A673 (cell line): ENCODE data around the gene SIRPA. TPM values are rescaled to one million over a fixed set of nuclear protein-coding genes. Genes with fewer than 3 reads are reported as not detected.

Experiments used
- Bru-seq: library from RNA; stranded (reverse); fragments of 400-500 nt; gene quantifications from one replicate; lab custom pipeline; 2021; lab: Mats Ljungman, UMichigan
- BruChase-seq, 2 experiments: library from RNA; stranded (reverse); fragments of 400-500 nt; gene quantifications; one replicate each; lab custom pipeline; 2021; lab: Mats Ljungman, UMichigan
- BruUV-seq: library from RNA; stranded (reverse); fragments of 400-500 nt; replicated peaks from 2 replicates; lab custom pipeline; 2021; lab: Mats Ljungman, UMichigan
- CTCF ChIA-PET: fragments of 300-600 bp; sonication (Branson Sonifier 250); formaldehyde crosslinking; loops from one replicate; lab custom pipeline; 2022; ENCODE audit warnings: antibody characterized with exemption; lab: Charles Lee
- POLR2A ChIA-PET: fragments of 300-600 bp; sonication (Branson Sonifier 250); formaldehyde crosslinking; loops from one replicate; lab custom pipeline; 2022; ENCODE audit warnings: antibody characterized with exemption; ENCODE audit not compliant: low non-redundant PET; lab: Charles Lee
- DNase-seq: peaks from one replicate; pipeline ENCODE4 v3.0.0-alpha.2; 2015; ENCODE audit warnings: low spot score
- H3K27ac ChIP-seq: fragments of 200-600 bp; sonication (generic); 2 replicates; pipeline ENCODE4 v1.5.1; 2016; ENCODE audit warnings: mixed run types, low read depth, mild to moderate bottlenecking, mixed read lengths, antibody characterized with exemption, low read length; ENCODE audit not compliant: poor library complexity, severe bottlenecking
- H3K27me3 ChIP-seq: fragments of 200-600 bp; sonication (generic); replicated peaks from 2 replicates; pipeline ENCODE4 v1.6.1; 2017; ENCODE audit warnings: mixed run types, low read depth, mild to moderate bottlenecking, mixed read lengths, antibody characterized with exemption, low read length; ENCODE audit not compliant: insufficient read depth, poor library complexity
- H3K36me3 ChIP-seq: fragments of 200-600 bp; sonication (generic); 2 replicates; pipeline ENCODE4 v1.6.1; 2016; ENCODE audit warnings: mixed run types, mild to moderate bottlenecking, mixed read lengths, antibody characterized with exemption, low read length; ENCODE audit not compliant: insufficient read depth, poor library complexity, severe bottlenecking
- H3K4me1 ChIP-seq: fragments of 200-600 bp; sonication (generic); 2 replicates; pipeline ENCODE4 v1.6.1; 2017; ENCODE audit warnings: mixed run types, mild to moderate bottlenecking, mixed read lengths, antibody characterized with exemption, low read length; ENCODE audit not compliant: insufficient read depth, poor library complexity, severe bottlenecking
- H3K4me3 ChIP-seq: fragments of 200-600 bp; sonication (generic); 2 replicates; pipeline ENCODE4 v1.5.1; 2016; ENCODE audit warnings: low read depth, mixed run types, mild to moderate bottlenecking, mixed read lengths, low read length; ENCODE audit not compliant: poor library complexity, severe bottlenecking
- H3K9me3 ChIP-seq: fragments of 200-600 bp; sonication (generic); 2 replicates; pipeline ENCODE4 v1.6.1; 2016; ENCODE audit warnings: mixed run types, low read depth, mild to moderate bottlenecking, mixed read lengths, antibody characterized with exemption, low read length; ENCODE audit not compliant: poor library complexity, severe bottlenecking
- CTCF ChIP-seq: fragments of 300-800, 200-600 bp; sonication (generic); conservative IDR thresholded peaks from 2 replicates; pipeline ENCODE4 v1.5.1; 2017; ENCODE audit warnings: low read depth, mild to moderate bottlenecking, antibody characterized with exemption, low read length, moderate library complexity, mixed read lengths
- EZH2 ChIP-seq: fragments of 200-600 bp; sonication (generic); IDR thresholded peaks from 2 replicates; pipeline ENCODE4 v1.6.1; 2017; ENCODE audit warnings: borderline replicate concordance, low read depth, mild to moderate bottlenecking, mixed read lengths, antibody characterized with exemption, low read length; ENCODE audit not compliant: poor library complexity, severe bottlenecking
- intact Hi-C: fragments of 100-400 bp; cut with micrococcal nuclease; formaldehyde crosslinking; loops from one replicate; pipeline ENCODE4 v1.10.0; 2022; ENCODE audit not compliant: unreplicated experiment
- long read RNA-seq: library from polyadenylated mRNA; stranded (forward); transcript quantifications from one replicate; pipeline ENCODE4 v2.0.0, GENCODE V29; 2022
- total RNA-seq: library from RNA; stranded (reverse); gene quantifications from 2 replicates; pipeline ENCODE4 v1.2.3, GENCODE V29; 2021

Gene SIRPA
- total RNA-seq (81.0 and 81.2 TPM in 2 replicates), Bru-seq, nascent RNA (percentile 86 among the genes with signal in this experiment), BruChase-seq, experiment 1, labeled RNA remaining after a 2-hour chase (percentile 85 among the genes with signal in this experiment), BruChase-seq, experiment 2, labeled RNA remaining after a 6-hour chase (percentile 88 among the genes with signal in this experiment)
- long read RNA-seq, full-length matches to known transcripts, result 34 of 116 reads
- long read RNA-seq, partial matches to known transcripts, result 13 of 116 reads
- long read RNA-seq, other reads (novel, unspliced or antisense), result 69 of 116 reads

- no TSS peak for BruUV-seq
- Histone ChIP-seq H3K27me3 (no peaks in the 10 kb centered on the region), H3K4me1 (peaks cover 69% of the 10 kb centered on the region), H3K36me3 (peaks cover 10% of the 10 kb centered on the region), H3K4me3 (peak within 1 kb of the TSS; percentile 88), H3K9me3 (no peaks in the 10 kb centered on the region), H3K27ac (peak within 1 kb of the TSS; percentile 92)
- CTCF ChIA-PET, result interaction anchor here (1.1 kb wide), 1 partner anchor 93 kb away, joined by 4 read pairs; no protein-coding TSS in a partner anchor
- intact Hi-C loops, result no loop called here
- POLR2A ChIA-PET, result no interaction called here
- DNase-seq, result peak; percentile 84
- no peak for TF ChIP-seq EZH2
- no peak for TF ChIP-seq CTCF
Measured at GRCh38 chr20:1894951-1895673, at the start of gene SIRPA. Gene SIRPA (plus strand): TSS chr20:1895407. CDS start chr20:1895448, 41 bp downstream.

GRCh38 chr20:1845701-1846100 is 49.5 kb upstream of the SIRPA start:
- POLR2A ChIA-PET, result interaction anchor here (0.6 kb wide), 1 partner anchor 27 kb away, joined by 4 read pairs; no protein-coding TSS in a partner anchor
- TF ChIP-seq CTCF (no peak), EZH2 (no peak)
- Histone ChIP-seq H3K4me3 (no peak overlapping the region), H3K36me3 (no peaks in the 10 kb centered on the region), H3K27ac (no peak overlapping the region), H3K27me3 (no peaks in the 10 kb centered on the region), H3K9me3 (no peaks in the 10 kb centered on the region), H3K4me1 (peaks cover 31% of the 10 kb centered on the region)
- BruUV-seq, result no TSS peak
- no peak for DNase-seq
- intact Hi-C loops, result no loop called here
- CTCF ChIA-PET, result no interaction called here

GRCh38 chr20:1846341-1846740 is 48.9 kb upstream of the SIRPA start:
- ChIA-PET CTCF (no interaction called here), POLR2A (interaction anchor here (0.6 kb wide), 1 partner anchor 27 kb away, joined by 4 read pairs; no protein-coding TSS in a partner anchor)
- no peaks in the 10 kb centered on the region for H3K9me3 ChIP-seq
- intact Hi-C loops, result no loop called here
- H3K36me3 ChIP-seq, result no peaks in the 10 kb centered on the region
- no peaks in the 10 kb centered on the region for H3K27me3 ChIP-seq
- H3K27ac ChIP-seq, result peak overlapping the region; percentile 6
- peaks cover 32% of the 10 kb centered on the region for H3K4me1 ChIP-seq
- no peak overlapping the region for H3K4me3 ChIP-seq
- DNase-seq, result no peak
- no peak for TF ChIP-seq CTCF
- TF ChIP-seq EZH2, result no peak
- BruUV-seq, result no TSS peak
